GM18909 (cell line): ENCODE measurements around the gene TEX101.
"Not testable (repeated sequence)": the region's sequence is repeated elsewhere in the genome, so short reads cannot be mapped to it uniquely, and the experiment has no call there.

Experiments
- ATAC-seq: cut with Tn5 transposase; IDR thresholded peaks from one replicate; pipeline ENCODE4 v1.9.1; 2021; ENCODE audit warnings: mild to moderate bottlenecking; ENCODE audit not compliant: unreplicated experiment, poor library complexity

TEX101 gene

GRCh38 chr19:43416951-43417623 lies 2.4 kb downstream of the TEX101 start:
- no peak for ATAC-seq

GRCh38 chr19:43420954-43421353 lies 6.3 kb downstream of the TEX101 start:
- ATAC-seq = no peak

- no peak for ATAC-seq
Observed at GRCh38 chr19:43422000-43422688, 7.5 kb downstream of the TEX101 start.

- ATAC-seq = no peak
Observed at GRCh38 chr19:43422689-43423066, 8.0 kb downstream of the TEX101 start.

GRCh38 chr19:43423779-43424178 lies 9.1 kb downstream of the TEX101 start:
- ATAC-seq = no peak

GRCh38 chr19:43425567-43426392 lies 11.1 kb downstream of the TEX101 start:
- ATAC-seq = no peak

GRCh38 chr19:43429395-43429794 lies 14.7 kb downstream of the TEX101 start:
- no peak for ATAC-seq

GRCh38 chr19:43430142-43430710 lies 15.5 kb downstream of the TEX101 start:
- ATAC-seq = no peak

GRCh38 chr19:43430976-43431375 lies 16.3 kb downstream of the TEX101 start:
- ATAC-seq = no peak

GRCh38 chr19:43433358-43433673 lies 18.6 kb downstream of the TEX101 start:
- ATAC-seq = no peak

- ATAC-seq = no peak
Observed at GRCh38 chr19:43433689-43434088, 19.0 kb downstream of the TEX101 start.

GRCh38 chr19:43435775-43436174 lies 21.1 kb downstream of the TEX101 start:
- ATAC-seq = no peak

- not testable (repeated sequence) for ATAC-seq
Observed at GRCh38 chr19:43437284-43437683, 22.6 kb downstream of the TEX101 start.

- ATAC-seq = no peak
Observed at GRCh38 chr19:43437712-43438111, 23.0 kb downstream of the TEX101 start.

GRCh38 chr19:43438291-43439031 lies 23.8 kb downstream of the TEX101 start:
- ATAC-seq = no peak

- no peak for ATAC-seq
Observed at GRCh38 chr19:43439032-43439708, 24.5 kb downstream of the TEX101 start.

- no peak for ATAC-seq
Observed at GRCh38 chr19:43439709-43440063, 25.0 kb downstream of the TEX101 start.

GRCh38 chr19:43441716-43442115 lies 27.0 kb downstream of the TEX101 start:
- ATAC-seq = no peak

- ATAC-seq = not testable (repeated sequence)
Observed at GRCh38 chr19:43444091-43444490, 29.4 kb downstream of the TEX101 start.
